PC-9 (cell line): Measurements from ENCODE around the gene JOSD1.

Experiments
- EZH2 ChIP-seq: fragments of 200-600 bp; sonication (generic); IDR thresholded peaks from 2 replicates; pipeline ENCODE4 v1.8.0; 2017; ENCODE audit warnings: antibody characterized with exemption, low read depth
- TF ChIP-seq, protein P1 (sequence below): fragments of 200-600 bp; sonication (generic); conservative IDR thresholded peaks from 2 replicates; pipeline ENCODE4 v1.6.1; 2017; ENCODE audit warnings: mixed run types, antibody characterized with exemption, mild to moderate bottlenecking, moderate library complexity

DNA sequence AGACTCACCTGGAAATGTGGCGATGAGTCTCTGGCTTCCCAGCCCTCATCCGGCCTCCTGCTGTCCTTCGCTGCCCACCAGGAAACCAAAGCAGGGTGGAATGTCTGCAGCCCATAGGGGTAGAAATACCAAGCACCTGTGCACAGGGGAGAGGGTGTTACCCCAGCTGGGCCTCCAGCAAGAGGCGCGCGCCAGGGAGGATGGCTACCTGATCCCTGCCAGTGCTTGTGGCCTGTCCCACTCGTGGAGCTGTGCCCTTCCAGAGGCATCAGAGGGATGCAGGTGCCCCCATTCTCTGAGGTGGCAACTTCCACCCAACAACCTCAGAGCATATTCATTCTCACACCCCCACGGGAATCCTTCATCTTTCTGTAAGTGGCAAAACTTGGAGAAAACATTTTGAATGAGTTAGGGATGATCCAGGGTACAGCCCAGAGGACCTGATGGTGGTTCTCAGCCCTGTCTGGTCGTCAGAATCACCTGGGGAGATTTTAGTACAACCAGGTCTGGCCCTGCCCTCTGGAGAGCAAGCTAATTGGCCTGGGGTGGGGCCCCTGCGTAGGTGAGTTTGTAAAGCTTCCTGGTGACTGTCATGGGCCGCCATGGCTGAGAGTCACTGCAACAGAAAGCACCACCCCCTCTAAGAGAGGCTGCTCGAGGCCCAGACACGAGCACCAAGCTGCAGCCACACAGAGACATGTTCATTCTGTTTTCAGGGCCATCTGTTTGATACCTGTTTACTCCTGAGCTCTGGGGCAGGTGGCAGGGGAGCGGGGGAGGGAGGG, 45.1 kb upstream of the JOSD1 start:
- TF ChIP-seq, protein P1, sequence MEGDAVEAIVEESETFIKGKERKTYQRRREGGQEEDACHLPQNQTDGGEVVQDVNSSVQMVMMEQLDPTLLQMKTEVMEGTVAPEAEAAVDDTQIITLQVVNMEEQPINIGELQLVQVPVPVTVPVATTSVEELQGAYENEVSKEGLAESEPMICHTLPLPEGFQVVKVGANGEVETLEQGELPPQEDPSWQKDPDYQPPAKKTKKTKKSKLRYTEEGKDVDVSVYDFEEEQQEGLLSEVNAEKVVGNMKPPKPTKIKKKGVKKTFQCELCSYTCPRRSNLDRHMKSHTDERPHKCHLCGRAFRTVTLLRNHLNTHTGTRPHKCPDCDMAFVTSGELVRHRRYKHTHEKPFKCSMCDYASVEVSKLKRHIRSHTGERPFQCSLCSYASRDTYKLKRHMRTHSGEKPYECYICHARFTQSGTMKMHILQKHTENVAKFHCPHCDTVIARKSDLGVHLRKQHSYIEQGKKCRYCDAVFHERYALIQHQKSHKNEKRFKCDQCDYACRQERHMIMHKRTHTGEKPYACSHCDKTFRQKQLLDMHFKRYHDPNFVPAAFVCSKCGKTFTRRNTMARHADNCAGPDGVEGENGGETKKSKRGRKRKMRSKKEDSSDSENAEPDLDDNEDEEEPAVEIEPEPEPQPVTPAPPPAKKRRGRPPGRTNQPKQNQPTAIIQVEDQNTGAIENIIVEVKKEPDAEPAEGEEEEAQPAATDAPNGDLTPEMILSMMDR: no peak
- no peak for TF ChIP-seq EZH2
